HepG2 (cell line): ENCODE results near the gene SULT1A3. TPM values are rescaled to one million over a fixed set of nuclear protein-coding genes. Genes with fewer than 3 reads are reported as not detected.

ENCODE experiments used
- ATF7-NPFF ChIP-seq: sonication (generic); formaldehyde crosslinking; IDR thresholded peaks from 2 replicates; pipeline ENCODE4 v1.8.1; 2023; ENCODE audit warnings: mild to moderate bottlenecking, low read depth, missing genetic modification reagents, moderate library complexity
- GATAD2A ChIP-seq: IDR thresholded peaks from 2 replicates; pipeline ENCODE4 v1.6.1; 2016
- HES4 ChIP-seq: sonication (generic); formaldehyde crosslinking; IDR thresholded peaks from 2 replicates; pipeline ENCODE4 v1.9.0; 2021; ENCODE audit warnings: mild to moderate bottlenecking, missing genetic modification reagents, borderline replicate concordance
- JDP2 ChIP-seq: sonication (generic); formaldehyde crosslinking; IDR thresholded peaks from 2 replicates; pipeline ENCODE4 v1.8.1; 2022; ENCODE audit warnings: missing genetic modification reagents, borderline replicate concordance
- KMT2B ChIP-seq: IDR thresholded peaks from 2 replicates; pipeline ENCODE4 v1.6.1; 2016; ENCODE audit warnings: missing genetic modification reagents, missing compliant biosample characterization
- NFKB2 ChIP-seq: sonication (generic); formaldehyde crosslinking; IDR thresholded peaks from 2 replicates; pipeline ENCODE4 v1.4.0; 2020; ENCODE audit warnings: missing genetic modification reagents, borderline replicate concordance
- PHF8 ChIP-seq: sonication (generic); formaldehyde crosslinking; IDR thresholded peaks from 2 replicates; pipeline ENCODE4 v1.5.0; 2020; ENCODE audit warnings: missing genetic modification reagents
- SMAD9 ChIP-seq: sonication (generic); formaldehyde crosslinking; IDR thresholded peaks from 2 replicates; pipeline ENCODE4 v1.5.1; 2020; ENCODE audit warnings: mild to moderate bottlenecking, missing genetic modification reagents
- STAT5B ChIP-seq: sonication (generic); formaldehyde crosslinking; IDR thresholded peaks from 2 replicates; pipeline ENCODE4 v1.4.0; 2020; ENCODE audit warnings: missing genetic modification reagents
- TBL1XR1 ChIP-seq: fragments of 150-350 bp; IDR thresholded peaks from 2 replicates; pipeline ENCODE4 v1.6.1; 2014; ENCODE audit warnings: borderline replicate concordance, low read length; ENCODE audit not compliant: partially characterized antibody
- YEATS2 ChIP-seq: sonication (generic); formaldehyde crosslinking; IDR thresholded peaks from 2 replicates; pipeline ENCODE4 v1.4.0; 2020; ENCODE audit warnings: missing genetic modification reagents, borderline replicate concordance
- ZFP37 ChIP-seq: sonication (generic); formaldehyde crosslinking; IDR thresholded peaks from 2 replicates; pipeline ENCODE4 v1.4.0; 2020; ENCODE audit warnings: missing genetic modification reagents, borderline replicate concordance
- ZNF264 ChIP-seq: sonication (generic); formaldehyde crosslinking; IDR thresholded peaks from 2 replicates; pipeline ENCODE4 v1.4.0; 2020; ENCODE audit warnings: missing genetic modification reagents
- ZNF746 ChIP-seq: sonication (generic); formaldehyde crosslinking; IDR thresholded peaks from 2 replicates; pipeline ENCODE4 v1.8.0; 2022; ENCODE audit warnings: mild to moderate bottlenecking, missing genetic modification reagents
- ZNF776 ChIP-seq: sonication (generic); formaldehyde crosslinking; IDR thresholded peaks from 2 replicates; pipeline ENCODE4 v1.4.0; 2020; ENCODE audit warnings: mild to moderate bottlenecking, missing genetic modification reagents
- ZNF883 ChIP-seq: sonication (generic); formaldehyde crosslinking; IDR thresholded peaks from 2 replicates; pipeline ENCODE4 v1.5.1; 2020; ENCODE audit warnings: mild to moderate bottlenecking, missing genetic modification reagents; ENCODE audit errors: not compliant biosample characterization
- polyA plus RNA-seq, 8 experiments: library from polyadenylated mRNA; depleted of rRNA in 3 of 8; stranded (reverse) in 7 of 8; unstranded in 1 of 8; fragments of >200 nt; fragmentation: Illumina TruSeq in 4 of 8; extraction: Trizol in 4 of 8; gene quantifications; 2 replicates each; pipeline versions ENCODE4 v1.2.1 to v1.2.3, GENCODE V29; 2011 to 2016; ENCODE audit warnings: low read depth in 4 of 8, missing spikeins in 1 of 8, mixed read lengths in 1 of 8; ENCODE audit not compliant: insufficient read depth in 1 of 8
- total RNA-seq, 5 experiments: library from RNA; depleted of rRNA; stranded (reverse); fragments of >200 nt; fragmentation: Illumina TruSeq; extraction: Trizol; gene quantifications; 2 replicates each; pipeline ENCODE4 v1.2.3, GENCODE V29; 2016; ENCODE audit warnings: low read depth in 1 of 5
- TF ChIP-seq, protein P1 (sequence below): sonication (generic); formaldehyde crosslinking; IDR thresholded peaks from 2 replicates; pipeline ENCODE4 v1.4.0; 2020; ENCODE audit warnings: missing genetic modification reagents
- TF ChIP-seq, protein P2 (sequence below): sonication (generic); formaldehyde crosslinking; IDR thresholded peaks from 2 replicates; pipeline ENCODE4; 2020; ENCODE audit warnings: missing genetic modification reagents, mild to moderate bottlenecking, borderline replicate concordance
- TF ChIP-seq, protein P3 (sequence below): sonication (generic); formaldehyde crosslinking; IDR thresholded peaks from 2 replicates; pipeline ENCODE4 v1.8.1; 2023; ENCODE audit warnings: mild to moderate bottlenecking, missing genetic modification reagents
- TF ChIP-seq, protein P4 (sequence below): sonication (generic); formaldehyde crosslinking; IDR thresholded peaks from 2 replicates; pipeline ENCODE4 v1.4.0; 2020; ENCODE audit warnings: mild to moderate bottlenecking, missing genetic modification reagents

The SULT1A3 gene
- total and polyA plus RNA-seq, 2 of the 13 experiments (the other 11 are each of a cell fraction or from before 2014, with no cell fraction given) = 21.0 to 28.3 TPM

DNA sequence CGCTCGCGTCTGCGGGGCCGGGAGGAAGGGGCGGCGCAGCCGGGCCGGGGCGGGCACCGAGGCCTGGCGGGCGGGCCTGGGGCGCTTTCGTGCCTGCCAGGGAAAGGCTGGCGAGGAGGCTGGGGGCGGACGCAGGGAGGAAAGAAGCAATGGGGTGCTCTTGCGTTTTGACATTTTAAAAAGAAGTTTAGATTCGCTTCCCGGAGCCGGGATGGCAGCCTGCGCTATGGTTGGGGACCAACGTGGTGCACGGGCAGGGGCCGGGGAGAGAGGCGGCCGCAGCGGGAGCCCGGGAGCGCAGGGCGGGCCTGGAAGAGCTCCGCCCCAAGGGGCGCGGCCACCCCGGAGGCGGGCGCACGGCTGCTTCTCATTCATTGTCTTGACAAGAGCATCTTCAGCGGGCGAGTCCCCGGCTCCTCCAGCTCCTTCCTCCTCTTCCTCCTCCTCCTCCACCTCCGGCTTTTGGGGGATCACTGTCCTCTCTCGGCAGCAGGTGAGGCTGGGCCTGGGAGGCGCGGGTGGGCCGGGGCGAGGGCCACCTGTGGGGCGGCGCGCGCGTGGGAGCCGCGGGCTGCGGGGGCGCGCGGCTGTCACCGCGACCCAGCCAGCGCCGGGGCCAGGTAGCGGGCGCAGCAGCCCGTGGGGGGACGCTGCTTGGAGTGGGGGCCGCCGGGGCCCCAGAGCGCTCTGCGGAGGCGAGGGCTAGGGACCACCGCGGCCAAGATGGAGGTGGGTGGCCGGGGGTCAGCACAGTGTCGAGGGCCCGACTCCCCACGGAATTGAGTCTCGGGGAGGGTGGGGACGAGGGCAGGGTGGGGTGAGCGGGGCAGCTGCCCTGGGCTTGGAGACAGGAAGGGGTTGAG lies 15.6 kb upstream of the SULT1A3 start, which contains the start of gene CORO1A (continued):
- TF ChIP-seq ZNF264 (CRISPR knock-in tag) (no peak), ZFP37 (CRISPR knock-in tag) (no peak), ZNF883 (CRISPR knock-in tag) (peak; percentile 52), KMT2B (CRISPR knock-in tag) (0 out of 2 replicates have a peak, but pooled peaks have one; percentile 16), ATF7-NPFF (CRISPR knock-in tag) (no peak), YEATS2 (CRISPR knock-in tag) (no peak), ZNF746 (CRISPR knock-in tag) (no peak), JDP2 (CRISPR knock-in tag) (no peak), SMAD9 (CRISPR knock-in tag) (no peak), HES4 (CRISPR knock-in tag) (peak; percentile 30; the same call in 1 of the 2 replicates), TBL1XR1 (no peak), NFKB2 (CRISPR knock-in tag) (peak; percentile 41; the same call in 1 of the 2 replicates), GATAD2A (no peak), STAT5B (0 out of 2 replicates have a peak, but pooled peaks have one; percentile 23), PHF8 (CRISPR knock-in tag) (peak; percentile 84), ZNF776 (no peak)
- TF ChIP-seq, protein P1, sequence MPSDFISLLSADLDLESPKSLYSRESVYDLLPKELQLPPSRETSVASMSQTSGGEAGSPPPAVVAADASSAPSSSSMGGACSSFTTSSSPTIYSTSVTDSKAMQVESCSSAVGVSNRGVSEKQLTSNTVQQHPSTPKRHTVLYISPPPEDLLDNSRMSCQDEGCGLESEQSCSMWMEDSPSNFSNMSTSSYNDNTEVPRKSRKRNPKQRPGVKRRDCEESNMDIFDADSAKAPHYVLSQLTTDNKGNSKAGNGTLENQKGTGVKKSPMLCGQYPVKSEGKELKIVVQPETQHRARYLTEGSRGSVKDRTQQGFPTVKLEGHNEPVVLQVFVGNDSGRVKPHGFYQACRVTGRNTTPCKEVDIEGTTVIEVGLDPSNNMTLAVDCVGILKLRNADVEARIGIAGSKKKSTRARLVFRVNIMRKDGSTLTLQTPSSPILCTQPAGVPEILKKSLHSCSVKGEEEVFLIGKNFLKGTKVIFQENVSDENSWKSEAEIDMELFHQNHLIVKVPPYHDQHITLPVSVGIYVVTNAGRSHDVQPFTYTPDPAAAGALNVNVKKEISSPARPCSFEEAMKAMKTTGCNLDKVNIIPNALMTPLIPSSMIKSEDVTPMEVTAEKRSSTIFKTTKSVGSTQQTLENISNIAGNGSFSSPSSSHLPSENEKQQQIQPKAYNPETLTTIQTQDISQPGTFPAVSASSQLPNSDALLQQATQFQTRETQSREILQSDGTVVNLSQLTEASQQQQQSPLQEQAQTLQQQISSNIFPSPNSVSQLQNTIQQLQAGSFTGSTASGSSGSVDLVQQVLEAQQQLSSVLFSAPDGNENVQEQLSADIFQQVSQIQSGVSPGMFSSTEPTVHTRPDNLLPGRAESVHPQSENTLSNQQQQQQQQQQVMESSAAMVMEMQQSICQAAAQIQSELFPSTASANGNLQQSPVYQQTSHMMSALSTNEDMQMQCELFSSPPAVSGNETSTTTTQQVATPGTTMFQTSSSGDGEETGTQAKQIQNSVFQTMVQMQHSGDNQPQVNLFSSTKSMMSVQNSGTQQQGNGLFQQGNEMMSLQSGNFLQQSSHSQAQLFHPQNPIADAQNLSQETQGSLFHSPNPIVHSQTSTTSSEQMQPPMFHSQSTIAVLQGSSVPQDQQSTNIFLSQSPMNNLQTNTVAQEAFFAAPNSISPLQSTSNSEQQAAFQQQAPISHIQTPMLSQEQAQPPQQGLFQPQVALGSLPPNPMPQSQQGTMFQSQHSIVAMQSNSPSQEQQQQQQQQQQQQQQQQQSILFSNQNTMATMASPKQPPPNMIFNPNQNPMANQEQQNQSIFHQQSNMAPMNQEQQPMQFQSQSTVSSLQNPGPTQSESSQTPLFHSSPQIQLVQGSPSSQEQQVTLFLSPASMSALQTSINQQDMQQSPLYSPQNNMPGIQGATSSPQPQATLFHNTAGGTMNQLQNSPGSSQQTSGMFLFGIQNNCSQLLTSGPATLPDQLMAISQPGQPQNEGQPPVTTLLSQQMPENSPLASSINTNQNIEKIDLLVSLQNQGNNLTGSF (CRISPR knock-in tag) = no peak
- TF ChIP-seq, protein P2, sequence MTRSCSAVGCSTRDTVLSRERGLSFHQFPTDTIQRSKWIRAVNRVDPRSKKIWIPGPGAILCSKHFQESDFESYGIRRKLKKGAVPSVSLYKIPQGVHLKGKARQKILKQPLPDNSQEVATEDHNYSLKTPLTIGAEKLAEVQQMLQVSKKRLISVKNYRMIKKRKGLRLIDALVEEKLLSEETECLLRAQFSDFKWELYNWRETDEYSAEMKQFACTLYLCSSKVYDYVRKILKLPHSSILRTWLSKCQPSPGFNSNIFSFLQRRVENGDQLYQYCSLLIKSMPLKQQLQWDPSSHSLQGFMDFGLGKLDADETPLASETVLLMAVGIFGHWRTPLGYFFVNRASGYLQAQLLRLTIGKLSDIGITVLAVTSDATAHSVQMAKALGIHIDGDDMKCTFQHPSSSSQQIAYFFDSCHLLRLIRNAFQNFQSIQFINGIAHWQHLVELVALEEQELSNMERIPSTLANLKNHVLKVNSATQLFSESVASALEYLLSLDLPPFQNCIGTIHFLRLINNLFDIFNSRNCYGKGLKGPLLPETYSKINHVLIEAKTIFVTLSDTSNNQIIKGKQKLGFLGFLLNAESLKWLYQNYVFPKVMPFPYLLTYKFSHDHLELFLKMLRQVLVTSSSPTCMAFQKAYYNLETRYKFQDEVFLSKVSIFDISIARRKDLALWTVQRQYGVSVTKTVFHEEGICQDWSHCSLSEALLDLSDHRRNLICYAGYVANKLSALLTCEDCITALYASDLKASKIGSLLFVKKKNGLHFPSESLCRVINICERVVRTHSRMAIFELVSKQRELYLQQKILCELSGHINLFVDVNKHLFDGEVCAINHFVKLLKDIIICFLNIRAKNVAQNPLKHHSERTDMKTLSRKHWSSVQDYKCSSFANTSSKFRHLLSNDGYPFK = no peak
- TF ChIP-seq, protein P3, sequence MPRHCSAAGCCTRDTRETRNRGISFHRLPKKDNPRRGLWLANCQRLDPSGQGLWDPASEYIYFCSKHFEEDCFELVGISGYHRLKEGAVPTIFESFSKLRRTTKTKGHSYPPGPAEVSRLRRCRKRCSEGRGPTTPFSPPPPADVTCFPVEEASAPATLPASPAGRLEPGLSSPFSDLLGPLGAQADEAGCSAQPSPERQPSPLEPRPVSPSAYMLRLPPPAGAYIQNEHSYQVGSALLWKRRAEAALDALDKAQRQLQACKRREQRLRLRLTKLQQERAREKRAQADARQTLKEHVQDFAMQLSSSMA (CRISPR knock-in tag) = peak; percentile 55; the same call in 1 of the 2 replicates
- TF ChIP-seq, protein P4, sequence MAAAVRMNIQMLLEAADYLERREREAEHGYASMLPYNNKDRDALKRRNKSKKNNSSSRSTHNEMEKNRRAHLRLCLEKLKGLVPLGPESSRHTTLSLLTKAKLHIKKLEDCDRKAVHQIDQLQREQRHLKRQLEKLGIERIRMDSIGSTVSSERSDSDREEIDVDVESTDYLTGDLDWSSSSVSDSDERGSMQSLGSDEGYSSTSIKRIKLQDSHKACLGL = peak; percentile 36; the same call in 1 of the 2 replicates
